Sigmoid colon (tissue), 7 donors: ENCODE results near the gene RGS7. TPM values are rescaled to one million over a fixed set of nuclear protein-coding genes. Genes with fewer than 3 reads are reported as not detected.

Source experiments
- DNase-seq: peaks from one replicate; pipeline ENCODE4 v3.0.0-alpha.2; 2019
- H3K27ac ChIP-seq, 4 donors: fragments of 200-600 bp; sonication (generic); one replicate each; pipeline ENCODE4 v1.5.1; 2016 to 2019; ENCODE audit warnings: mild to moderate bottlenecking in 1 of 4
- H3K27me3 ChIP-seq, 3 donors: fragments of 200-600 bp; sonication (generic); one replicate each; pipeline ENCODE4 v1.5.1; 2019; ENCODE audit warnings: mild to moderate bottlenecking in 1 of 3
- H3K36me3 ChIP-seq, 4 donors: fragments of 200-600 bp; sonication (generic); one replicate each; pipeline ENCODE4 v1.5.1; 2016 to 2019
- H3K4me1 ChIP-seq, 4 donors: fragments of 200-600 bp; sonication (generic); one replicate each; pipeline ENCODE4 v1.5.1; 2017 to 2019
- H3K4me3 ChIP-seq, 4 donors: fragments of 200-600 bp; sonication (generic); one replicate each; pipeline ENCODE4 v1.5.1; 2017 to 2019; ENCODE audit warnings: mild to moderate bottlenecking in 2 of 4, moderate library complexity in 1 of 4
- H3K9me3 ChIP-seq, 4 donors: fragments of 200-600 bp in 3 of 4; sonication (generic) in 3 of 4; one replicate each; pipeline versions ENCODE4 v1.5.1 to v1.6.1; 2013 to 2019
- CTCF ChIP-seq, 4 experiments: fragments of 450-650 bp in 3 of 4; fragments of 200-600 bp in 1 of 4; IDR thresholded peaks; one replicate each; pipeline ENCODE4 v1.5.1; 2016 to 2019; ENCODE audit warnings: antibody characterized with exemption in 4 of 4, mild to moderate bottlenecking in 3 of 4, moderate library complexity in 2 of 4
- EP300 ChIP-seq, 4 donors: sonication (generic); formaldehyde crosslinking; IDR thresholded peaks; one replicate each; pipeline ENCODE4 v1.6.1; 2017; ENCODE audit warnings: antibody characterized with exemption in 4 of 4
- POLR2A ChIP-seq, 2 donors: fragments of 450-650 bp; IDR thresholded peaks; one replicate each; pipeline ENCODE4 v1.6.1; 2016; ENCODE audit warnings: antibody characterized with exemption in 2 of 2, mild to moderate bottlenecking in 2 of 2, moderate library complexity in 2 of 2
- POLR2AphosphoS5 ChIP-seq, 4 donors: sonication (generic); formaldehyde crosslinking; IDR thresholded peaks; one replicate each; pipeline ENCODE4 v1.6.1; 2017; ENCODE audit warnings: antibody characterized with exemption in 4 of 4
- WGBS, 2 donors: extraction: QIAGEN DNeasy Blood & Tissue Kit; methylation state at CpG; one replicate each; pipeline ENCODE4 v1.1.7; 2013; 5-methylcytosine and 5-hydroxymethylcytosine counted together
- intact Hi-C: fragments of 100-400 bp; cut with DNase I; formaldehyde crosslinking; loops from one replicate; pipeline ENCODE4 v1.15.1; 2023
- polyA plus RNA-seq, 3 donors: library from polyadenylated mRNA; stranded (reverse); fragments of 200-250 nt; gene quantifications; one replicate each; pipeline ENCODE4 v1.2.3, GENCODE V29; 2013
- total RNA-seq, 4 donors: library from RNA; depleted of rRNA; stranded (reverse); fragments of >200 nt; gene quantifications; one replicate each; pipeline ENCODE4 v1.1.0, GENCODE V29; 2016
- donor health status: healthy with polysubstance abuse.
- donor health status: Bipolar disorder and iron deficiency.
- donor health status: healthy.

Gene RGS7
- total and polyA plus RNA-seq, 7 donors, result 0.10 to 1.8 (median 0.33) TPM; not detected in 4

- no peaks in the 10 kb centered on the region for H3K4me1 ChIP-seq
- no peaks in the 10 kb centered on the region for H3K27me3 ChIP-seq
- WGBS, 2 donors, result 85 to 94% methylated on average over 2 of the region's 2 CpGs
- no peak for DNase-seq
- no peaks in the 10 kb centered on the region for H3K9me3 ChIP-seq
- no peaks in the 10 kb centered on the region for H3K36me3 ChIP-seq
- H3K4me3 ChIP-seq, result no peak overlapping the region
- intact Hi-C loops, result no loop called here
- no peak for TF ChIP-seq POLR2AphosphoS5 (IDR thresholded peaks at IDR 0.05)
- no peak for TF ChIP-seq EP300 (IDR thresholded peaks at IDR 0.05)
- TF ChIP-seq CTCF (IDR thresholded peaks at IDR 0.05), result no peak
- TF ChIP-seq POLR2A (IDR thresholded peaks at IDR 0.05), result no peak
- no peak overlapping the region for H3K27ac ChIP-seq
These were observed 552.5 kb downstream of the RGS7 start for GRCh38 chr1:240804475-240804874.

GRCh38 chr1:240803151-240803550 lies 553.9 kb downstream of the RGS7 start:
- no peak overlapping the region for H3K4me3 ChIP-seq
- DNase-seq, result no peak
- intact Hi-C loops, result no loop called here
- H3K9me3 ChIP-seq, result no peaks in the 10 kb centered on the region
- H3K36me3 ChIP-seq, result no peaks in the 10 kb centered on the region
- H3K27ac ChIP-seq, result no peak overlapping the region
- H3K27me3 ChIP-seq, result no peaks in the 10 kb centered on the region
- TF ChIP-seq CTCF (IDR thresholded peaks at IDR 0.05) (no peak), POLR2AphosphoS5 (IDR thresholded peaks at IDR 0.05) (no peak), POLR2A (IDR thresholded peaks at IDR 0.05) (no peak), EP300 (IDR thresholded peaks at IDR 0.05) (no peak)
- H3K4me1 ChIP-seq, result no peaks in the 10 kb centered on the region

- Histone ChIP-seq H3K27ac (no peak overlapping the region), H3K4me1 (no peaks in the 10 kb centered on the region), H3K9me3 (no peaks in the 10 kb centered on the region), H3K4me3 (no peak overlapping the region), H3K36me3 (no peaks in the 10 kb centered on the region), H3K27me3 (no peaks in the 10 kb centered on the region)
- WGBS, 2 donors, result 95% methylated on average over 2 of the region's 2 CpGs
- TF ChIP-seq EP300 (IDR thresholded peaks at IDR 0.05), result no peak
- TF ChIP-seq POLR2A (IDR thresholded peaks at IDR 0.05), result no peak
- no peak for TF ChIP-seq POLR2AphosphoS5 (IDR thresholded peaks at IDR 0.05)
- TF ChIP-seq CTCF (IDR thresholded peaks at IDR 0.05), result no peak
- no peak for DNase-seq
- intact Hi-C loops, result no loop called here
These were observed 554.7 kb downstream of the RGS7 start for GRCh38 chr1:240802271-240802670.

- Histone ChIP-seq H3K4me3 (no peak overlapping the region), H3K27ac (no peak overlapping the region), H3K9me3 (no peaks in the 10 kb centered on the region), H3K4me1 (no peaks in the 10 kb centered on the region), H3K36me3 (no peaks in the 10 kb centered on the region), H3K27me3 (no peaks in the 10 kb centered on the region)
- WGBS, 2 donors, result 93 to 94% methylated on average over 3 of the region's 3 CpGs
- no peak for TF ChIP-seq POLR2AphosphoS5 (IDR thresholded peaks at IDR 0.05)
- no peak for TF ChIP-seq EP300 (IDR thresholded peaks at IDR 0.05)
- TF ChIP-seq CTCF (IDR thresholded peaks at IDR 0.05), result no peak
- no peak for TF ChIP-seq POLR2A (IDR thresholded peaks at IDR 0.05)
- intact Hi-C loops, result no loop called here
- DNase-seq, result no peak
These were observed 555.6 kb downstream of the RGS7 start for GRCh38 chr1:240801442-240801841.

GRCh38 chr1:240800291-240800690 lies 556.7 kb downstream of the RGS7 start:
- 56 to 65% methylated on average over 1 of the region's 1 CpG for WGBS, 2 donors
- Histone ChIP-seq H3K4me1 (no peaks in the 10 kb centered on the region), H3K36me3 (no peaks in the 10 kb centered on the region), H3K9me3 (no peaks in the 10 kb centered on the region), H3K27ac (no peak overlapping the region), H3K27me3 (no peaks in the 10 kb centered on the region), H3K4me3 (no peak overlapping the region)
- intact Hi-C loops, result no loop called here
- TF ChIP-seq EP300 (IDR thresholded peaks at IDR 0.05), result no peak
- no peak for TF ChIP-seq POLR2A (IDR thresholded peaks at IDR 0.05)
- no peak for TF ChIP-seq POLR2AphosphoS5 (IDR thresholded peaks at IDR 0.05)
- TF ChIP-seq CTCF (IDR thresholded peaks at IDR 0.05), result no peak
- DNase-seq, result no peak
